Mesenchymal stem cell (in vitro differentiated cells and primary cell): ENCODE data around the gene MYCL.

Experiments
- DNase-seq: peaks from one replicate; pipeline ENCODE4 v3.0.0-alpha.2; 2013
- H2AFZ ChIP-seq: one replicate; pipeline ENCODE4 v1.6.1; 2013; ENCODE audit warnings: low read depth, mild to moderate bottlenecking, control low read depth, inconsistent platforms, low read length, moderate library complexity
- H2AK5ac ChIP-seq: 2 replicates; pipeline ENCODE4 v1.6.1; 2013; ENCODE audit warnings: low read length, moderate library complexity, mild to moderate bottlenecking, inconsistent platforms; ENCODE audit not compliant: severe bottlenecking
- H2BK120ac ChIP-seq: one replicate; pipeline ENCODE4 v1.6.1; 2013; ENCODE audit warnings: low read depth, mild to moderate bottlenecking, inconsistent platforms, low read length, moderate library complexity
- H2BK12ac ChIP-seq, 2 experiments: one replicate each; pipeline ENCODE4 v1.6.1; 2013; ENCODE audit warnings: inconsistent platforms in 2 of 2, low read length in 2 of 2, mild to moderate bottlenecking in 2 of 2, moderate library complexity in 2 of 2, control low read depth in 1 of 2
- H2BK15ac ChIP-seq: one replicate; pipeline ENCODE4 v1.6.1; 2013; ENCODE audit warnings: mild to moderate bottlenecking, low read depth, inconsistent platforms; ENCODE audit not compliant: poor library complexity, severe bottlenecking
- H2BK5ac ChIP-seq: 2 replicates; pipeline ENCODE4 v1.6.1; 2013; ENCODE audit warnings: low read depth, mild to moderate bottlenecking, low read length, control low read depth, inconsistent platforms; ENCODE audit not compliant: poor library complexity, severe bottlenecking
- H3K14ac ChIP-seq, 2 experiments: one replicate each; pipeline ENCODE4 v1.6.1; 2013; ENCODE audit warnings: inconsistent platforms in 2 of 2, low read length in 2 of 2, control low read depth in 1 of 2, mild to moderate bottlenecking in 1 of 2, moderate library complexity in 1 of 2
- H3K18ac ChIP-seq, 2 experiments: one replicate each; pipeline ENCODE4 v1.6.1; 2013; ENCODE audit warnings: inconsistent platforms in 2 of 2, low read length in 2 of 2, control low read depth in 1 of 2, low read depth in 1 of 2, mild to moderate bottlenecking in 1 of 2
- H3K23ac ChIP-seq, 2 experiments: one replicate each; pipeline ENCODE4 v1.6.1; 2013; ENCODE audit warnings: inconsistent platforms in 2 of 2, low read length in 2 of 2, mild to moderate bottlenecking in 2 of 2, moderate library complexity in 2 of 2, control low read depth in 1 of 2
- H3K27ac ChIP-seq: 2 replicates; pipeline ENCODE4 v1.5.1; 2013; ENCODE audit warnings: mild to moderate bottlenecking, moderate library complexity, low read length, control low read depth, inconsistent platforms; ENCODE audit not compliant: poor library complexity, severe bottlenecking
- H3K27me3 ChIP-seq, 2 experiments: 2 replicates each; pipeline versions ENCODE4 v1.6.1 to v1.7.0; 2013; ENCODE audit warnings: low read length in 2 of 2, mild to moderate bottlenecking in 2 of 2, moderate library complexity in 2 of 2, control low read depth in 1 of 2, inconsistent platforms in 1 of 2; ENCODE audit not compliant: control insufficient read depth in 1 of 2, insufficient read depth in 1 of 2
- H3K36me3 ChIP-seq, 2 experiments: 2 replicates each; pipeline versions ENCODE4 v1.6.1 to v1.7.0; 2013; ENCODE audit warnings: low read length in 2 of 2, control low read depth in 1 of 2, inconsistent platforms in 1 of 2, low read depth in 1 of 2, mild to moderate bottlenecking in 1 of 2; ENCODE audit not compliant: insufficient read depth in 2 of 2, control insufficient read depth in 1 of 2
- H3K4ac ChIP-seq, 2 experiments: one replicate each; pipeline ENCODE4 v1.6.1; 2013; ENCODE audit warnings: inconsistent platforms in 2 of 2, low read length in 2 of 2, mild to moderate bottlenecking in 2 of 2, moderate library complexity in 2 of 2, control low read depth in 1 of 2, low read depth in 1 of 2
- H3K4me1 ChIP-seq: 2 replicates; pipeline ENCODE4 v1.6.1; 2013; ENCODE audit warnings: low read depth, low read length, control low read depth; ENCODE audit not compliant: control insufficient read depth, insufficient read depth
- H3K4me2 ChIP-seq: 2 replicates; pipeline ENCODE4 v1.6.1; 2013; ENCODE audit warnings: low read length, mild to moderate bottlenecking, inconsistent platforms; ENCODE audit not compliant: poor library complexity, severe bottlenecking
- H3K4me3 ChIP-seq, 2 experiments: 2 replicates each; pipeline versions ENCODE4 v1.5.1 to v1.7.0; 2013; ENCODE audit warnings: low read length in 2 of 2, mild to moderate bottlenecking in 2 of 2, control low read depth in 1 of 2, low read depth in 1 of 2; ENCODE audit not compliant: insufficient read depth in 1 of 2
- H3K79me1 ChIP-seq: replicated peaks from 2 replicates; pipeline ENCODE4 v1.6.1; 2013; ENCODE audit warnings: mild to moderate bottlenecking, control low read depth, low read length, inconsistent platforms; ENCODE audit not compliant: poor library complexity, severe bottlenecking
- H3K9ac ChIP-seq: 2 replicates; pipeline ENCODE4 v1.7.0; 2013; ENCODE audit warnings: mild to moderate bottlenecking, low read length, moderate library complexity
- H3K9me3 ChIP-seq: 2 replicates; pipeline ENCODE4 v1.7.0; 2013; ENCODE audit warnings: mild to moderate bottlenecking, low read length; ENCODE audit not compliant: control insufficient read depth
- H4K8ac ChIP-seq: one replicate; pipeline ENCODE4 v1.6.1; 2013; ENCODE audit warnings: inconsistent platforms, mild to moderate bottlenecking, low read length, moderate library complexity
- H4K91ac ChIP-seq: one replicate; pipeline ENCODE4 v1.6.1; 2013; ENCODE audit warnings: mild to moderate bottlenecking, low read length, inconsistent platforms
- WGBS: methylation state at CpG from one replicate; pipeline ENCODE4 v1.1.7; 2013; ENCODE audit warnings: mixed read lengths; 5-methylcytosine and 5-hydroxymethylcytosine counted together

MYCL gene

GRCh38 chr1:39938856-39939255 is 37.1 kb upstream of the MYCL start:
- Histone ChIP-seq H2AFZ (no peak overlapping the region), H3K27me3 (peaks cover 16 to 50% of the 10 kb centered on the region in 2 experiments), H3K9me3 (no peaks in the 10 kb centered on the region), H3K27ac (no peak overlapping the region), H3K14ac (no peak overlapping the region), H4K8ac (no peak overlapping the region), H4K91ac (no peak overlapping the region), H3K79me1 (no peaks in the 10 kb centered on the region), H3K23ac (no peak overlapping the region), H3K36me3 (no peaks in the 10 kb centered on the region), H3K9ac (no peak overlapping the region), H2BK12ac (no peak overlapping the region), H3K4me3 (no peak overlapping the region), H3K4me1 (no peaks in the 10 kb centered on the region), H2BK15ac (no peak overlapping the region), H3K18ac (no peak overlapping the region), H2AK5ac (no peak overlapping the region), H3K4me2 (no peak overlapping the region), H2BK5ac (no peak overlapping the region), H3K4ac (no peak overlapping the region), H2BK120ac (no peak overlapping the region)
- WGBS, result 96% methylated on average over 8 of the region's 8 CpGs
- DNase-seq, result no peak

- Histone ChIP-seq H4K8ac (no peak overlapping the region), H2BK5ac (no peak overlapping the region), H2AK5ac (no peak overlapping the region), H2BK120ac (no peak overlapping the region), H2BK15ac (no peak overlapping the region), H3K27ac (no peak overlapping the region), H3K4me3 (no peak overlapping the region), H3K36me3 (no peaks in the 10 kb centered on the region), H2BK12ac (no peak overlapping the region), H2AFZ (no peak overlapping the region), H3K23ac (no peak overlapping the region), H3K4me1 (no peaks in the 10 kb centered on the region), H3K9ac (no peak overlapping the region), H3K27me3 (peaks cover 1 to 33% of the 10 kb centered on the region in 2 experiments), H3K9me3 (no peaks in the 10 kb centered on the region), H3K4me2 (no peak overlapping the region), H3K79me1 (no peaks in the 10 kb centered on the region), H4K91ac (no peak overlapping the region), H3K4ac (no peak overlapping the region), H3K14ac (no peak overlapping the region), H3K18ac (no peak overlapping the region)
- WGBS, result 100% methylated on average over 1 of the region's 2 CpGs
- no peak for DNase-seq
These were observed 35.2 kb upstream of the MYCL start for GRCh38 chr1:39936724-39937491.

- H2BK12ac ChIP-seq, result no peak overlapping the region
- peaks cover under 1 to 19% of the 10 kb centered on the region in 2 experiments for H3K27me3 ChIP-seq
- H3K4me3 ChIP-seq, result peak overlapping the region in 1 of 2 experiments; percentile 55
- no peak overlapping the region for H3K27ac ChIP-seq
- peak overlapping the region; percentile 56 for H3K9ac ChIP-seq
- H2BK15ac ChIP-seq, result no peak overlapping the region
- no peaks in the 10 kb centered on the region for H3K36me3 ChIP-seq
- H2AK5ac ChIP-seq, result no peak overlapping the region
- no peak overlapping the region for H3K4me2 ChIP-seq
- 77% methylated on average over 11 of the region's 12 CpGs for WGBS
- peak; percentile 92 for DNase-seq
- H3K9me3 ChIP-seq, result no peaks in the 10 kb centered on the region
- H3K18ac ChIP-seq, result no peak overlapping the region
- no peak overlapping the region for H3K23ac ChIP-seq
- no peak overlapping the region for H3K14ac ChIP-seq
- no peak overlapping the region for H4K91ac ChIP-seq
- no peaks in the 10 kb centered on the region for H3K79me1 ChIP-seq
- H3K4me1 ChIP-seq, result no peaks in the 10 kb centered on the region
- no peak overlapping the region for H2AFZ ChIP-seq
- H2BK5ac ChIP-seq, result no peak overlapping the region
- H3K4ac ChIP-seq, result no peak overlapping the region
- H2BK120ac ChIP-seq, result no peak overlapping the region
- no peak overlapping the region for H4K8ac ChIP-seq
These were observed 32.5 kb upstream of the MYCL start for GRCh38 chr1:39933956-39934941.
